ENCODE results near the gene PKP4.
"Not testable (repeated sequence)": the region's sequence is repeated elsewhere in the genome, so short reads cannot be mapped to it uniquely, and the experiment has no call there.

Gene PKP4

DNA sequence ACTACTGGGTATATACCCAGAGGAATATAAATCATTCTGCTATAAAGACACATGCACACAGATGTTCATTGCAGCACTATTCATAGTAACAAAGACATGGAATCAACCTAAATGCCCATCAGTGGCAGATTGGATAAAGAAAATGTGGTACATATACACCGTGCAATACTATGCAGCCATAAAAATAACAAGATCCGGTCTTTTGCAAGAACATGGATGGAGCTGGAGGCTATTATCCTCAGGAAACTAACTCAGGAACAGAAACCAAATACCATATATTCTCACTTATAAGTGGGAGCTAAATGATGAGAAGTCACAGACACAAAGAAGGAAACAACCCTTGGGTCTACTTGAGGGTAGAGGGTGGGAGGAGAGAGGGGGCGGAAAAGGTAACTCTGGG lies 16.5 kb downstream of the PKP4 start:
- DNase-seq: not testable (repeated sequence)

DNA sequence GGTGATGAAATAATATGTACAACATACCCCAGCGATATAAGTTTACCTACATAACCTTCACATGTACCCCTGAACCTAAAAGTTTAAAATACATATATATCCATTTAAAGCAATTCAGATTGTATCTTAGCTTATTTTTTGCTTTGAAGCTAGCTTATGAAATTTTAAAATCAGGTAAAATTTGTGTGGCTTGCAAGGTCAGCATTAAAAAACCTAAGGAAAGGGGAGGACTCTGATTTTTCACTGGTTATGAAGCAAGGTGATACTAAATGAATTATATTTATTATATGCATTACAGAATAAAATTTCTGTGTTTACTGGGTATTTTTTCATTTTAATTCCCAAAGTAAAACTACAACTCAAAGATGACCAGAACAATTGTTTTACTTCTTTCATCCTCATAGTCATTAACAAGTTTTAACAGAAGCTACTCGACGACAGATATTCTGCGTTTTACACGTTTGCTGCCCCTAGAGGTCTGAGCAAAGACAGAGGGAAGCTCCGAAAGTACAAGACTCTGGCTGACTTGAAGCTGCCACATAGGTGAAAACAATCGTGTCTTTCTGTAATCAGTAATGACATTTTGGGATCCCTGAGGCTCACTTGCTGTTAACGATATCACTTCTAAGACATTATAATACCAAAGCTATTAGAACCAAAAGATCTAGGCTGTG lies 17.1 kb downstream of the PKP4 start:
- no peak for DNase-seq

DNA sequence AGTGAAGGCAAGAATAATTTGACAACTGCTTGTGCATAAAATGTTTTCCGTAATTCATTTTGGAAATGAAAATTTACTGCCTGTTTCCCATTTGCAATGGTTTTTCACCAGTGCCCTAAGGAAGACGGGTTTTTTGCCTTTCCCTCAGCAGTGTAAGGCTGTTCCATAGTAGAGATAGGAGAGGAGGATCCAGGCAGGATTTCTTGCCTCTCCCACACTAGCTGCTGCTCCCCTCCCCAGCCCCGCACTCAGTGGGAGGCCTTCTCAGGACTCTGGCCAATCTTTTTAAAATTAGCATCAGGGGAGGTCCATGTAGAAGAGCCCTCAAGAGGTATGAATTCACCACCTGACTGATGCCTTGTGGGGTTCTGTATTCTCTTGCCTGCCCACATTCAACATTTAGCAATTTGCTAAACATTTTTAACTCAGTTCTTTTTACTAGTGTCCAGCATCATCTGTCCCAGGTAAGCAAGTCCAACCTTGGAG lies 17.8 kb downstream of the PKP4 start:
- DNase-seq: not testable (repeated sequence)

DNA sequence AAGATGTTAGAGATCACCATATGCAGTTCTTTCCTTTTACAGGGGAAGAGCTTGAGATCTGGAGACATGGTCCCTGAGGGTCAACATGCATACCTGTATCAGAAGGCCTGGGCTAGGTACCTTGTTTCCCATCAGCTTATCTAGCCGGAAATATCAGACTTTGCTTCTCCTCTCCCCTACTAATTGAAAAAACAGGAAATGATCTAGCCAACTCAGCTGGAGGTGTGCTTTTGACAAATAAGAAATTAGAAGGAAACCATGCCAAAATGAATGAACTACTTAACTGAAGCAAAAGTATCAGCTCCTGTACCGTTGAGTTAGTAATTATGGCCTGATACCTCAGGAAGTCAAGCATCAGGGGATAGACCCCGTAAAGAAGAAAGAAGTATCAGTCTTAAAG lies 20.4 kb downstream of the PKP4 start:
- DNase-seq: no peak

DNA sequence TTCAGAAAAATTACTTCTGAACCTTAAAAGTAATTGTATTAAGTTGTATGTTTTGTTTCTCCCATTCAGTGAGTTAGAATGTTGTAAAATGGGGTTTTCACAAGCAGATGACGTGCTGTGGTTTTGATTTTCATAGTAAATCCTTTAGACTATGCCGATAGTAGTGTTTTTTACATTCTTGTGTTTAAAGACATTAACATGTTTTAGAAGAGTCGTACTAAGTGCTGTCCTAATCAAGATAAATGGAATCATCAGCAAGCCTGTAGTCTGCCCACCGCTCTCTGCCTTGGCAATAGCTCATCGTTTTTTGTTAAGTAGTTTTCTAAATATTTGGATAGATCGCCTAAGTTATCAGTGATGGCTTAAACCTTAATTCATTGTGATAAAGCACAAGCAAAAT lies 21.5 kb downstream of the PKP4 start:
- no peak for DNase-seq

DNA sequence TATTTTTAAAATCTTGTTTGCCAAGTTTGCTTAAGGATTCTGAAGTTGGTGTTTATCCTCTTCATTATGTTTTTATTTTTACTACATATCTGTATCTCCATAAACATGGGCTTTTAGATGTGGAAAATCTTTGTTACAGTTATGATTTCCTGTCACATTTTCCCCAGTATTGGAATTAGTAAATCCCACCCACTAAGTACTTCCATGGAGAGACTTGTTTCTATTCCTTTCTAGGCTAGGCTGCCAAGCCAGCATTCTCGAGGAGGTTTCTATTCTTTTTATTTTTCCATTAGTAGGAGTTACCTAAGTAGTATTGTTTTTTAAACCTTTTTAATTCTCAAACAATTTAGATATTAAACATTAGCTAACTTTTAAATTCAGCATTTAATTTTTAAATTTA lies 22.1 kb downstream of the PKP4 start:
- DNase-seq: no peak

DNA sequence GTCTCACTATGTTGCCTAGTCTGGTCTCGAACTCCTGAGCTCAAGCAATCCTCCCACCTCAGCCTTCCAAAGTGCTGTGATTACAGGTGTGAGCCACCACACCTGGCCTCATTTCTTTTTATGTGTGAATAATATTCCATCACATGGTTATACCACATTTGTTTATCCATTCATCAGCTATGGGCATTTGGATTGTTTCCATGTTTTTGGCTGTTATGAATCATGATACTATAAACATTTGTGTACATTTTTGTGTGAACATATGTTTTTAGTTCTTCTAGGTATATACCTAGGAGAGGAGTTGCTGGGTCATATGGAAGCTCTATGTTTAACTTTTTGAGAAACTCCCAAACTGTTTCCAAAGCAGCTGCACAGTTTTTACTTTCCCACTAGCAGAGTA lies 24.4 kb downstream of the PKP4 start:
- DNase-seq: no peak

DNA sequence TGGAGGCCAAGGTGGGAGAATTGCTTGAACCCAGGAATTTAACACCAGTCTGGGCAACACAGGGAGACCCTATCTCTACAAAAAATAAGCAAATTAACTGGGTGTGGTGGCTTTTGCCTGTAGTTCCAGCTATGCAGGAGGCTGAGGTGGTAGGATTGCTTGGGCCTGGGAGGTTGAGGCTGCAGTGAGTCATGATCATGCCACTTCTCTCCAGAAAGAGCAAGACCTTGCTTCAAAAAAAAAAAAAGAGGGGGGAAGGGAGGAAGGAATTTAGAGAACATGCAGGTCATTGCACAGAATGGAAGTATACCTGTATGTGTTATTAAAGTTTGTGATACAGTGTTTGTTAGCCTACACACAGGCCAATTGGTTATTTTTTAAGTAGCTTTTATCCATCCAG lies 25.8 kb downstream of the PKP4 start:
- peak; percentile 5 to 46 for DNase-seq

DNA sequence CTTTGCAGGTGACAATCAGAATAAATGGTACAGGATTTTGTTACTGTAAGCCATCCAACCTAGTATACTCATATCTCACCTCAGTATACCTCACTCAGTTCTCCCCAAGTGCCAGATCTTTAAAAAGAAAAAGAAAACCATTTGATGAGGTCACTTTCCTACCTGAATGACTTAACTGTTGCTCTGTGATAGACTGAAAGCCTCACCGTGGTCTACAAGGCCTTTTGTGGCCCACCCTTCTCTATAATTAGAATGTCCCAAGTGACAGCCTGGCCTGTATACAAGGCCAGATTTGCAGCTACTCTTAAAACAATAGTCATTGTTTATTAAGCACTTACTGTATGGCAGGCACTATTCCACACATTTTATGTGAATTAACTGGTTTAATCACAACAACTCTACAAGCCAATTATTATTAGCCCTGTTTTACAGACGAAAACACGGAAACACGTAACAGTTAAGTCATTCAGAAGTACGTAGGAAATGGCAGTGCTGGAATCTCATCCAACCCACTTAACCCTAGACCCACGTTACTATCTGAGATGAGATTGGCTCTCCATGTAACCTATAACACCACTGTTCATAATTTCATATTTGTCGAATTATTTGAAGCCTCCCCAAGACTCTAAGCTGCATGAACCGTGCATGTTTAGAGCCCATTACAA lies 28.3 kb downstream of the PKP4 start:
- no peak for DNase-seq

DNA sequence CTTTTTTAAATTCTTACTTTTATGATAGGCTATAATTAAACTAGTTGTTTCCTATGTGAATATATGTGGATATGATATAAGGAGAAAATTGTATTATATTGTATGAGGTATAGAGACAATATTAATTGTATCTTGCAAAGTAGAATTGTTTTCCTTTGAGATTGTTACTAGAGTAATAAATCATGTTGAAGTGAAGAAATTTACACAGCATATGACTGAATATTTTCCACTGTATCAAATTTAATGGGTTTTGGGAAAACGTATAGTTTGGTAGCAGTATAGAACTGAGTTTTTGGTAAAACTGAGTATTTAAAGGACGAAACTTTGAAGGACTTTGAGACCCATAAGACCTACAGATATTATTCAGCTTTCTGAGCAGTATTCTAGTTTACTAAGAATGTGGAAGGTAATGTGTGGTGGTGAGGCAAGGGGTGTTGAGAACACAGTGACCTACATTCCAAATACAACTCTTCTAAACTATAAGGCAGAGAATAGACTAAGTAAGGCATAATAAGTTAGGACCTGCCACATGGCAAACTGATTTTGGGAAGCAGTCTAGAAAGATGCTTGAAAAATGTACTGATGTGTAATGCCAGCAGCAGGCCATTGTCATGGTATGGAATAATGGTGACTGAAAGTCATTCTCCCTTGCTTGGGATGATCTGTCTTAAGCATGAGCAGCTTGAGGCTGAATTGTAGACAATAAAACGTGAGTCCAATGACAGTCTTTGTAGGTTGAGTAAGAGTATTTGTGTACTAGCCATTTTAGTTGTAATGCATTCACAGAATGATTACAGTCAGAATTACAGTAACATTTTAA lies 29.6 kb downstream of the PKP4 start:
- no peak for DNase-seq

DNA sequence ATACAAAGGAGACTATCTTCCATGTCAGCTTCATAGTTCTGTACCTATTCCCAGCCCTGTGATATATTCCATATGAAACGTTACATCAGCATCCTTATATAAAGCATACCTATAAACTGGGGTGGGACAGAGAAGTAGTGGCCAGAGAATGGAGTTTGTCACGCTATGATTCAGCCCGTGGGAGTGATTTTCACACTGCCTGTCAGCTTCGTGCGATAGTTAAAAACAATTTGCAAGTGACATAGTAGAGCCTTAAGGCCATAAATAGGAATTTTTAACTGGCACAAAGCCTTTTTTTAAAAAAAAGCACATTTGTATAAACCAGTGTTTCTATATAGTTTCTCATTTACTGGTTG lies 30.2 kb downstream of the PKP4 start:
- no peak for DNase-seq

DNA sequence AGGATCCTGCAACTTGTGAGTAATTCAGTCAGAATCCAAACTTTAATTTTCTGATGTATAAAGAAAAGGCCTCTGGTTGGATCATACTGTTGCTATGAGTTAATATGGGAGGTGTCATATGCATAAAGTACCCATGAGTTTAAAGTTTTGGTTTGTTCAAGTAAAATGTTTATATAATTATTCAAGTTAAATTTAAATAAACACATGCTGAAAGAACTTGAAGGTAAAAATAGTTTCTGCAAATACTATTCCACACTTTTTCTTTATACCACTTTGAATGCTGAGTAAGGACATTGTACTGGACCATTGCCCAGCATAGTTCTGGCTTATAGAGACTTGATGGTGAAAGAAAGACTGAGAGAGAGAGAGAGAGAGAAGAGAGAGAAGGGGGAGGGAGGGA lies 30.7 kb downstream of the PKP4 start:
- DNase-seq: no peak

DNA sequence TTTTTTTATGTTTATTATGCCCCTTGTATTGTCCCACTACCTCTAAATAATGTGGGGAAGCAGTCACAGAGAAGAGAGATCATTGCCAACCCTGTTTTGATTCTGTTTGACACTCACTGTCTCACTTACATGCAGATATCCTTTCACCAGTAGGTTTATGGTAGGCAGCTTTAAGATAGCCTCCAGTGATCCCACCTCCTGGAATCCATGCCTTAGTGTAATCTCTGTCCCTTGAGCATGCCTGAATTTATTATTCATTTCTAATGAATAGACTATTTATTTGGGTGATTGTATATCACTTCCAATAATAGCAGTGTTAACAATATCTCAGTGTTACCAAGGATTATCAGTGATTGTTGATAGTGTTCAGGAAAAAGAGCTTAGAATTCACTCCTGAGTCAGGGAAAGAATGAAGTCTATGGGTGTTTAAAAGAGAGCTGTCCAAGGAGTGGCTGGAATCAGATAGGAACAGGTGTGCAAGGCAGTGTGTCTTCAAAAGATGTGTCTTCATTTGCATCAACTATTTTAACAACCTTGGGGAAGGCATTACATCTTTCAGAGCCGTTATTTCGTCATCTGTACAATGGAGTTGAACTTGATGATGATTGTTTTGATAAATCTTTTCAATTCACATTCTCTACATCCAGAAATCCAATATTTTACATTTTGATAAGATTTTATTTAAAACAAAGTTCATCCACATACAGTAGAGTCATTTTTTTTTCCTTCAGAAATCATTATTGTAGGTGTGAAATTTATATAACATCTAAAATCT lies 31.9 kb downstream of the PKP4 start:
- no peak for DNase-seq

DNA sequence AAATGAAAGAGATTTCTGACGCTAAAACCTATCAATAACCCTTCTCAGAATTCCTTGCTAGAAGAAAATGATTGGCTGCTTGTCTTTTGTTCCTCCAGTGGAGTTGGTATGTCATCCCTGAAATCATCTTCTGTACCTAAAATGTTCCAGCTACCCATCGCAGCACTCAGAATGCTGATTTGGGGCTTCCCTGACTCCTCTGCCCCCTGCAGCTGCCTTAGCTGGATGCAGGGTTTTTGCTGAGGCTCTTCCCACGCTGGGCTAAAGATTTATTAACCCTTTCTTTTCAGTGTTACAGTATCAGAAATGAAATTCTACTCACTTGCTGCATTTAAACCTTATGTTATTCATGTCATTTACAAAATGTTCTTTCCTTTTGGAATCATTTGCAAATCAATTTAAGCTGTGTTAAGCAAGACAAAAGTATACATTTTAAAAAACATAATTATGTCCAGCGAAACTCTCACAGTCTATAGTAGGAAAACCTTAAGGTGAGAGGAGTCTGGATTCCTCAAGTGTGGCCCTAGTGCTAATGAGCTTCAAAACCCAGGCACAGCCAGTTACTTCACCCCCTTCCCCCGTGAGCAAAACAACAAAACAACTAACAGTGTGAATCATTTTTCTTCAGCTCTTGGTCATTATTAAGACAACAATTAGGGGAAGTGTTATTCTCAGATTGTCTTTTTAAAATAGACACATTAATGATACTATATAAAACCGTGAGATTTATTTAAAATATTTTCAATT lies 32.8 kb downstream of the PKP4 start:
- no peak for DNase-seq

DNA sequence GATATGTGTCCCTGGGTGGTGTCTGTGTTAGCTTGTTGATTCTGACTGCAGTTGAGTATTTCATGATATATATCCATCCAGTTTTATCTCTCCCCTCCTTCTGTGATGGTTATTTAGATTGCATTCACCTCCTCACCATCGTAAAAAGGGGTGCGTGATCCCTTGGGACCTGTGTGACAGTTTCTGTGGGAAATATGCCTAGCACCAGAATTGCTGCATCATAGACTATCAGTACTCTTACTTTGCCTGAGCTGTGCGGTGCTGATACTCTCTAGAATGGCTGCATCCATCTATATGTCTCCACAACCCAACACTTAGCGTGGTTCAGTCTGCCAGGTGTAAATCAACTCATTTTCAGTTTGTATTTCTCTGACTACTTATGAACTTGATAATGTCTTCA lies 34.3 kb downstream of the PKP4 start:
- no peak for DNase-seq

DNA sequence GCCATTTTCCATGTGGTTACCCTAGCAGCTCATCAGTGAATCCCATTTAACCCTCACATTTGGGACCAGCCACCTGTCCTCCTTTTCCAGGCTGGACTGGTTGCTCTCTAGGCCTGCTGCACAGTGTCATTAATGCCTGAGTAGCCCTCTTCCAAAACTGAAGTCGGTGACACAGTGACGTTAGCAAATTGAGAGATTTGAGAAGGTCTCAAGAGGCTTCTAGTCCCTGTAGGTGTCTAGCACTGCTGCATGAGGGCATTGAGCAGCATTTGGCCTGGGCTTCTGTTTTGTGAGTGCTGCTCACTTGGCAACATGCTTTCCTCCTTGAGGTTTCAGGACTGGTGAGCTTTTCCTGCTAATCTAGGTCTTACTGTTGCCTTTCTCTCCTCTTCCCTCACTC lies 36.7 kb downstream of the PKP4 start:
- no peak for DNase-seq

DNA sequence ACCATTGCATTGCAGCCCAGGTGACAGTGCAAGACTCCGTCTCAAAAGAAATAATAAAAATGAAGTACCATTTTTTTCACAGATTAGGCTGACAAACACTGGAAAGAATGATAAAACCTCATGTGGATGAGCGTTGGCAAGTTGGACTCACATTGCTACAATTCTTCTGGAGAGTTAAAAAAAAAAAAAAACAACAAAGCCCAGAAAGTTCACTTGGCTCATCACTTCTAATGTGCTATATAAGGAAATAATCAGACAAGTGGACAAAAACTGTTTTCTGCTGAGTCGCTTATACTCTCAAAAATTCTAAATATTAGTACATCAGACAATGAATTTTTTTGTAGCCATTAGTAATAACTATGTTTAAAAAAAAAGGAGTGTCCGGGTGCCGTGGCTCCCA lies 38.4 kb downstream of the PKP4 start:
- no peak for DNase-seq

DNA sequence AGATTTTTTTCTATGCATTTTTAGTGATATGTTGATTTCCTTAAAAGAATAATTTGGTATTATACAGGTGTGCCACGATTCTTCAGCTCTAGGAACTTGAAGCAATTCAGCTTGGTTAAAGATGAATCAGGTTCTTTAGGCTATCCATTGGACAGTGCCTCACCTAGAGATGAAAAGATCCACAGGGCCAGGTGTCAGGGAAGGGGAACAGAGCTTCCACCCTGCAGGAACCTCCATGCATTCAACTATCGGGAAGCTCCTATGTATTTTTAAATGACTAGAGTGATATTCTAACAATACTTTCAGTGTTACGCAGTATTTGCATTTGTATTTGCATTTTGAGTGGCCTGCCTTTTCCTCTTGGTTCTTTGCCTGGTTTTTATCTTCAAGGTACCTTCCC lies 40.2 kb downstream of the PKP4 start:
- DNase-seq: no peak

DNA sequence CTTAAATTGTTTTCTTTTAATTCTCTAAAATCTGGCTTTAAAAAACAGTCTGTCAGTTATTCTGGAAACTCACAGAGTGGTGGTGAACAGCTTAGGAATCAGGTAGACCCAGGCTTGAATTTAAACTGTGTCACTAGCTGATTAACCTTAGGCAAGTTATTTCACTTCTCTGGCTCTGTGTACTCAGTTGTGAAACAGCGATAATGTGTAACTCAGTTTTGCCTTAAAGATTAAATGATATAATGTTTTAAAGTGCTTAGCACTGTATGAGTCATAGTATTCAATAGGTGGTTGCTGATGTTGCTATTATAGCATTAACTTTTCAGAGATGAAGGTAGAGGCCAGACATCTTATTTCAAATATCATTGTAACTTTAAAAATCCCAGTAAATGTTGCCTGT lies 40.7 kb downstream of the PKP4 start:
- DNase-seq: no peak

DNA sequence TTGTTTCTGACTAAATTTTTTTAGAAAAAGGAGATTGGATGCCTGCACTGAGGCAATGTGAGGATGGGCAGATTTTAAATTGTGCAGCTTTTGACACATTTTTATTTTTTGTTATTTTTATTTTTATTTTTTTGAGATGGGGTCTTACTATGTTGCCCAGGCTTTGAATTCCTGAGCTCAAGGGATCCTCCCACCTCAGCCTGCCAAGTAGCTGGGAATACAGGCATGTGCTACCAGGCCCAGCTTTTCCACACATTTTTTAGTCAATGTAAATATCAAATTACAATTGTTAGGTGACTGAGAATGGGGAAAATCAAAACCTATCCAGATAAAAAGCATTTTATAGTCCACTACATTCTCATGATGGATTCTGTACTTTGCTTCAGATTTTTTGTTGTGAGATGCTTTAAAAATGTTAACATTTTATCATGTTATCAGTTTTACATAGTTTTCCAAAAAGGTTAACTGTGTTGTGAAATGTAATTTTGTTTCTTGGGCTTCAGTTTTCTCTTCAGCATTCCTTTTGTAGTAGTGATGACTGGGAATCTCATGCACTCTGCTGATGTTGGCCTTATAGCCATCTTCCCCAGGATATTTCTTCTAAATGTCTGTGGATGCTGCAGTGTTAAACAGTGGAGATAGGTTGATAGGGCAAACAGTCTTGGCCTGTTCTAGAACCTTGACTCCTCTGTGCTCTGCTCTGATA lies 41.4 kb downstream of the PKP4 start:
- DNase-seq: no peak

DNA sequence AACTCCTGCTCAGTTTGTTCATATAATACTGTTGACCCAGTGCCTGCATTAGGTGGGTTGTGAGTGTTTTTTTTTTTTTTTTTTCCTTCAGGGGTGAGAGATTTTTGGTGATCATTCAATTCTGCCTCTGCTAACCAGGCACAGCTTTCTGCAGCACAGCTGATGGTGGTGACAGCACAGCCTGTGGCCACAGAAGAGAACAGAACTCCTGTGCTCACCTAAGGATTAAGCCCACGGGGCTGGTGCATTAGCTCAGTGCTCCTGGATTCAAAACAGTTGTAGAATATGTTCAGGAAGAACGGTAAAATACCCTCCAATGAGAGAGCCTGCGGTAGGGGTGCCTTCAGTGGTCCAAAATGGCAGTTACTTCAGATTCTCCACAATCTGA lies 42.0 kb downstream of the PKP4 start:
- DNase-seq: no peak

DNA sequence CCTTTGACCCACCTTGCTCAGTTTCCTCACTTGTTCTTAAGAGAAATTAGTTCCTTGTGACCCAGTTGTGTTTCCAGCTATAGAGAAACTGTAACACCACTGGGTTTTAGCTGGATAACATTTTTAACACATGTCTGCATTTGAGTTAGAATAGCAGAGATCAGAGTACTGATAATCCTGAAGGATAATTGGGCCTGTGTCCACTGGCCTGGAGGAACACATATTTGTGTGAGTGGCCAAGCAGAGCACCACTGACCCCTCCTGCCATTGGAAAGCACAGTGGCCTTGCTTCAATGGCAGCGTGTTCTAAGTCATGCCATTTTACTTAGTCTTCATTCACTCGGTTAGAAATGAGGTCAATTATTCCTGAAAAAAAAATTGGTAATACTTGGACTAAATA lies 42.6 kb downstream of the PKP4 start:
- no peak for DNase-seq

Measured in inflammatory macrophage (primary cell).